BE2C (cell line): ENCODE results near the gene HEXD.

Source experiments
- DNase-seq: peaks from one replicate; pipeline ENCODE4 v3.0.0-alpha.2; 2020
- H3K27me3 ChIP-seq: fragments of 250-450 bp; sonication (Bioruptor Pico); 2 replicates; pipeline ENCODE4 v1.5.1; 2020; ENCODE audit warnings: mild to moderate bottlenecking
- H3K36me3 ChIP-seq: fragments of 250-450 bp; sonication (Bioruptor Pico); 2 replicates; pipeline ENCODE4 v1.5.1; 2020; ENCODE audit warnings: mild to moderate bottlenecking
- H3K4me1 ChIP-seq: fragments of 250-450 bp; sonication (Bioruptor Pico); 2 replicates; pipeline ENCODE4 v1.5.1; 2020
- H3K4me3 ChIP-seq: 2 replicates; pipeline ENCODE4 v1.5.1; 2011; ENCODE audit warnings: low read depth, low read length
- H3K9me3 ChIP-seq: fragments of 250-450 bp; sonication (Bioruptor Pico); 2 replicates; pipeline ENCODE4 v1.5.1; 2020
- CTCF ChIP-seq: IDR thresholded peaks from 2 replicates; pipeline ENCODE4 v1.5.1; 2012; ENCODE audit warnings: mild to moderate bottlenecking, low read depth, low read length

Gene HEXD

GRCh38 chr17:82400830-82401229 lies 17.3 kb upstream of the HEXD start:
- H3K27me3 ChIP-seq = no peaks in the 10 kb centered on the region
- no peak for DNase-seq
- no peaks in the 10 kb centered on the region for H3K9me3 ChIP-seq
- H3K36me3 ChIP-seq = no peaks in the 10 kb centered on the region
- H3K4me1 ChIP-seq = peaks cover 14% of the 10 kb centered on the region
- no peak for TF ChIP-seq CTCF
- H3K4me3 ChIP-seq = no peak overlapping the region

GRCh38 chr17:82402865-82403264 lies 15.3 kb upstream of the HEXD start:
- Histone ChIP-seq H3K36me3 (no peaks in the 10 kb centered on the region), H3K4me1 (peaks cover 14% of the 10 kb centered on the region), H3K4me3 (no peak overlapping the region), H3K9me3 (no peaks in the 10 kb centered on the region), H3K27me3 (no peaks in the 10 kb centered on the region)
- DNase-seq = no peak
- no peak for TF ChIP-seq CTCF

GRCh38 chr17:82403662-82404660 lies 14.2 kb upstream of the HEXD start:
- no peak for DNase-seq
- H3K9me3 ChIP-seq = no peaks in the 10 kb centered on the region
- H3K36me3 ChIP-seq = no peaks in the 10 kb centered on the region
- H3K27me3 ChIP-seq = no peaks in the 10 kb centered on the region
- H3K4me3 ChIP-seq = no peak overlapping the region
- no peak for TF ChIP-seq CTCF
- H3K4me1 ChIP-seq = peaks cover 14% of the 10 kb centered on the region

GRCh38 chr17:82405051-82405450 lies 13.1 kb upstream of the HEXD start:
- H3K4me3 ChIP-seq = no peak overlapping the region
- no peak for TF ChIP-seq CTCF
- H3K36me3 ChIP-seq = no peaks in the 10 kb centered on the region
- no peaks in the 10 kb centered on the region for H3K27me3 ChIP-seq
- no peaks in the 10 kb centered on the region for H3K9me3 ChIP-seq
- no peak for DNase-seq
- peaks cover 3% of the 10 kb centered on the region for H3K4me1 ChIP-seq

GRCh38 chr17:82406131-82406671 lies 11.9 kb upstream of the HEXD start:
- H3K4me3 ChIP-seq = no peak overlapping the region
- no peaks in the 10 kb centered on the region for H3K36me3 ChIP-seq
- H3K4me1 ChIP-seq = no peaks in the 10 kb centered on the region
- H3K27me3 ChIP-seq = no peaks in the 10 kb centered on the region
- DNase-seq = no peak
- H3K9me3 ChIP-seq = no peaks in the 10 kb centered on the region
- TF ChIP-seq CTCF = no peak

- no peaks in the 10 kb centered on the region for H3K36me3 ChIP-seq
- H3K9me3 ChIP-seq = no peaks in the 10 kb centered on the region
- TF ChIP-seq CTCF = no peak
- DNase-seq = no peak
- no peak overlapping the region for H3K4me3 ChIP-seq
- H3K4me1 ChIP-seq = no peaks in the 10 kb centered on the region
- no peaks in the 10 kb centered on the region for H3K27me3 ChIP-seq
Measured at GRCh38 chr17:82407255-82407654, 10.9 kb upstream of the HEXD start.
